Mesenchymal stem cell (in vitro differentiated cells and primary cell): ENCODE results near the gene SLC25A21.

Source experiments
- DNase-seq: peaks from one replicate; pipeline ENCODE4 v3.0.0-alpha.2; 2013
- H2AFZ ChIP-seq: one replicate; pipeline ENCODE4 v1.6.1; 2013; ENCODE audit warnings: low read depth, mild to moderate bottlenecking, control low read depth, inconsistent platforms, low read length, moderate library complexity
- H2AK5ac ChIP-seq: 2 replicates; pipeline ENCODE4 v1.6.1; 2013; ENCODE audit warnings: low read length, moderate library complexity, mild to moderate bottlenecking, inconsistent platforms; ENCODE audit not compliant: severe bottlenecking
- H2BK120ac ChIP-seq: one replicate; pipeline ENCODE4 v1.6.1; 2013; ENCODE audit warnings: low read depth, mild to moderate bottlenecking, inconsistent platforms, low read length, moderate library complexity
- H2BK12ac ChIP-seq, 2 experiments: one replicate each; pipeline ENCODE4 v1.6.1; 2013; ENCODE audit warnings: inconsistent platforms in 2 of 2, low read length in 2 of 2, mild to moderate bottlenecking in 2 of 2, moderate library complexity in 2 of 2, control low read depth in 1 of 2
- H2BK15ac ChIP-seq: one replicate; pipeline ENCODE4 v1.6.1; 2013; ENCODE audit warnings: mild to moderate bottlenecking, low read depth, inconsistent platforms; ENCODE audit not compliant: poor library complexity, severe bottlenecking
- H2BK5ac ChIP-seq: 2 replicates; pipeline ENCODE4 v1.6.1; 2013; ENCODE audit warnings: low read depth, mild to moderate bottlenecking, low read length, control low read depth, inconsistent platforms; ENCODE audit not compliant: poor library complexity, severe bottlenecking
- H3K14ac ChIP-seq, 2 experiments: one replicate each; pipeline ENCODE4 v1.6.1; 2013; ENCODE audit warnings: inconsistent platforms in 2 of 2, low read length in 2 of 2, control low read depth in 1 of 2, mild to moderate bottlenecking in 1 of 2, moderate library complexity in 1 of 2
- H3K18ac ChIP-seq, 2 experiments: one replicate each; pipeline ENCODE4 v1.6.1; 2013; ENCODE audit warnings: inconsistent platforms in 2 of 2, low read length in 2 of 2, control low read depth in 1 of 2, low read depth in 1 of 2, mild to moderate bottlenecking in 1 of 2
- H3K23ac ChIP-seq, 2 experiments: one replicate each; pipeline ENCODE4 v1.6.1; 2013; ENCODE audit warnings: inconsistent platforms in 2 of 2, low read length in 2 of 2, mild to moderate bottlenecking in 2 of 2, moderate library complexity in 2 of 2, control low read depth in 1 of 2
- H3K27ac ChIP-seq: 2 replicates; pipeline ENCODE4 v1.5.1; 2013; ENCODE audit warnings: mild to moderate bottlenecking, moderate library complexity, low read length, control low read depth, inconsistent platforms; ENCODE audit not compliant: poor library complexity, severe bottlenecking
- H3K27me3 ChIP-seq, 2 experiments: 2 replicates each; pipeline versions ENCODE4 v1.6.1 to v1.7.0; 2013; ENCODE audit warnings: low read length in 2 of 2, mild to moderate bottlenecking in 2 of 2, moderate library complexity in 2 of 2, control low read depth in 1 of 2, inconsistent platforms in 1 of 2; ENCODE audit not compliant: control insufficient read depth in 1 of 2, insufficient read depth in 1 of 2
- H3K36me3 ChIP-seq, 2 experiments: 2 replicates each; pipeline versions ENCODE4 v1.6.1 to v1.7.0; 2013; ENCODE audit warnings: low read length in 2 of 2, control low read depth in 1 of 2, inconsistent platforms in 1 of 2, low read depth in 1 of 2, mild to moderate bottlenecking in 1 of 2; ENCODE audit not compliant: insufficient read depth in 2 of 2, control insufficient read depth in 1 of 2
- H3K4ac ChIP-seq, 2 experiments: one replicate each; pipeline ENCODE4 v1.6.1; 2013; ENCODE audit warnings: inconsistent platforms in 2 of 2, low read length in 2 of 2, mild to moderate bottlenecking in 2 of 2, moderate library complexity in 2 of 2, control low read depth in 1 of 2, low read depth in 1 of 2
- H3K4me1 ChIP-seq: 2 replicates; pipeline ENCODE4 v1.6.1; 2013; ENCODE audit warnings: low read depth, low read length, control low read depth; ENCODE audit not compliant: control insufficient read depth, insufficient read depth
- H3K4me2 ChIP-seq: 2 replicates; pipeline ENCODE4 v1.6.1; 2013; ENCODE audit warnings: low read length, mild to moderate bottlenecking, inconsistent platforms; ENCODE audit not compliant: poor library complexity, severe bottlenecking
- H3K4me3 ChIP-seq, 2 experiments: 2 replicates each; pipeline versions ENCODE4 v1.5.1 to v1.7.0; 2013; ENCODE audit warnings: low read length in 2 of 2, mild to moderate bottlenecking in 2 of 2, control low read depth in 1 of 2, low read depth in 1 of 2; ENCODE audit not compliant: insufficient read depth in 1 of 2
- H3K79me1 ChIP-seq: replicated peaks from 2 replicates; pipeline ENCODE4 v1.6.1; 2013; ENCODE audit warnings: mild to moderate bottlenecking, control low read depth, low read length, inconsistent platforms; ENCODE audit not compliant: poor library complexity, severe bottlenecking
- H3K9ac ChIP-seq: 2 replicates; pipeline ENCODE4 v1.7.0; 2013; ENCODE audit warnings: mild to moderate bottlenecking, low read length, moderate library complexity
- H3K9me3 ChIP-seq: 2 replicates; pipeline ENCODE4 v1.7.0; 2013; ENCODE audit warnings: mild to moderate bottlenecking, low read length; ENCODE audit not compliant: control insufficient read depth
- H4K8ac ChIP-seq: one replicate; pipeline ENCODE4 v1.6.1; 2013; ENCODE audit warnings: inconsistent platforms, mild to moderate bottlenecking, low read length, moderate library complexity
- H4K91ac ChIP-seq: one replicate; pipeline ENCODE4 v1.6.1; 2013; ENCODE audit warnings: mild to moderate bottlenecking, low read length, inconsistent platforms
- WGBS: methylation state at CpG from one replicate; pipeline ENCODE4 v1.1.7; 2013; ENCODE audit warnings: mixed read lengths; 5-methylcytosine and 5-hydroxymethylcytosine counted together

The SLC25A21 gene

GRCh38 chr14:36955376-36955775, 217.0 kb downstream of the SLC25A21 start:
- H3K27ac ChIP-seq, result no peak overlapping the region
- peaks cover 2% of the 10 kb centered on the region for H3K4me1 ChIP-seq
- H3K4me2 ChIP-seq, result no peak overlapping the region

GRCh38 chr14:36952689-36953088, 219.7 kb downstream of the SLC25A21 start:
- Histone ChIP-seq H3K4ac (no peak overlapping the region), H3K27ac (no peak overlapping the region), H4K91ac (no peak overlapping the region), H3K9me3 (no peaks in the 10 kb centered on the region), H3K4me1 (peaks cover 2% of the 10 kb centered on the region), H3K27me3 (no peaks in the 10 kb centered on the region), H3K23ac (no peak overlapping the region), H2BK5ac (no peak overlapping the region), H3K4me3 (no peak overlapping the region), H2AK5ac (no peak overlapping the region), H2BK120ac (no peak overlapping the region), H3K9ac (no peak overlapping the region), H4K8ac (no peak overlapping the region), H2BK15ac (no peak overlapping the region), H3K14ac (no peak overlapping the region), H3K4me2 (no peak overlapping the region), H3K79me1 (no peaks in the 10 kb centered on the region), H3K36me3 (no peaks in the 10 kb centered on the region), H2BK12ac (no peak overlapping the region), H3K18ac (no peak overlapping the region), H2AFZ (no peak overlapping the region)
- DNase-seq, result no peak
- WGBS, result 100% methylated on average over 1 of the region's 3 CpGs

More at GRCh38 chr14:36955376-36955775, 217.0 kb downstream of the SLC25A21 start:
- no peak overlapping the region for H3K4ac ChIP-seq
- no peak overlapping the region for H2BK120ac ChIP-seq
- H3K4me3 ChIP-seq, result no peak overlapping the region
- no peak overlapping the region for H3K23ac ChIP-seq
- no peak overlapping the region for H2BK5ac ChIP-seq
- H3K79me1 ChIP-seq, result no peaks in the 10 kb centered on the region
- H3K18ac ChIP-seq, result no peak overlapping the region
- H2BK15ac ChIP-seq, result no peak overlapping the region
- no peak overlapping the region for H2BK12ac ChIP-seq
- no peak overlapping the region for H4K91ac ChIP-seq
- H3K9me3 ChIP-seq, result no peaks in the 10 kb centered on the region
- H3K14ac ChIP-seq, result no peak overlapping the region
- no peak for DNase-seq
- H3K36me3 ChIP-seq, result no peaks in the 10 kb centered on the region
- no peak overlapping the region for H2AK5ac ChIP-seq
- no peak overlapping the region for H2AFZ ChIP-seq
- no peak overlapping the region for H3K9ac ChIP-seq
- no peaks in the 10 kb centered on the region for H3K27me3 ChIP-seq
- no peak overlapping the region for H4K8ac ChIP-seq

- H3K9ac ChIP-seq, result no peak overlapping the region
- no peak overlapping the region for H3K18ac ChIP-seq
- no peak overlapping the region for H2AK5ac ChIP-seq
- no peaks in the 10 kb centered on the region for H3K27me3 ChIP-seq
- WGBS, result 100% methylated on average over 1 of the region's 2 CpGs
- H3K14ac ChIP-seq, result no peak overlapping the region
- no peaks in the 10 kb centered on the region for H3K36me3 ChIP-seq
- no peak overlapping the region for H2AFZ ChIP-seq
- no peak for DNase-seq
- H3K27ac ChIP-seq, result no peak overlapping the region
- H3K4me2 ChIP-seq, result no peak overlapping the region
- no peak overlapping the region for H2BK12ac ChIP-seq
- H3K9me3 ChIP-seq, result no peaks in the 10 kb centered on the region
- H4K91ac ChIP-seq, result no peak overlapping the region
- no peaks in the 10 kb centered on the region for H3K79me1 ChIP-seq
- peaks cover 2% of the 10 kb centered on the region for H3K4me1 ChIP-seq
- no peak overlapping the region for H3K23ac ChIP-seq
- no peak overlapping the region for H3K4ac ChIP-seq
- no peak overlapping the region for H2BK15ac ChIP-seq
- no peak overlapping the region for H2BK5ac ChIP-seq
- no peak overlapping the region for H3K4me3 ChIP-seq
- no peak overlapping the region for H4K8ac ChIP-seq
- H2BK120ac ChIP-seq, result no peak overlapping the region
Observed at GRCh38 chr14:36951380-36951911, 221.0 kb downstream of the SLC25A21 start.

DNA sequence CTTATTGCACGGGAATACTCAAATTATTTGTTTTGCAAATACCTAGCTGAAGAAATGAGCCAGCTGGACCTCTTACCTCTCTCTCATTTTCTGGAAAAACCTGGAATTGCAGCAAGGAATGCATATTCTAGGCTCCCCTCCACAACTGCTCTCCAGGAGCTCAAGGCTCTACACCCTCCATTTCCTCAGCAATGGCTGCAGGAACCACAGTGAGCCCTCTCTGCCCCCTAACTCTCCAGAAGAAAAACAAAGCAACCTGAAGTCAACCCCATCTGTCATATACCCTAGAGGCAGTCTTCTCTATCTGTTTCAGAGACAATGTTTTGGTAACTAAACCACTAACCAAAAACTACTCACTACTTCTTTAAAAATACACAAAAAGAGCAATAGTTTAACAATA, 221.6 kb downstream of the SLC25A21 start:
- WGBS, result 82% methylated on average over 1 of the region's 1 CpG
- Histone ChIP-seq H3K9me3 (no peaks in the 10 kb centered on the region), H4K91ac (no peak overlapping the region)

More for the DNA sequence above, 221.6 kb downstream of the SLC25A21 start:
- no peaks in the 10 kb centered on the region for H3K36me3 ChIP-seq
- DNase-seq, result no peak
- no peak overlapping the region for H3K14ac ChIP-seq
- no peak overlapping the region for H3K9ac ChIP-seq
- no peak overlapping the region for H3K18ac ChIP-seq
- no peak overlapping the region for H3K4me3 ChIP-seq
- H3K27me3 ChIP-seq, result no peaks in the 10 kb centered on the region
- H2BK15ac ChIP-seq, result no peak overlapping the region
- no peaks in the 10 kb centered on the region for H3K79me1 ChIP-seq
- H2AK5ac ChIP-seq, result no peak overlapping the region
- H3K4me2 ChIP-seq, result no peak overlapping the region
- no peak overlapping the region for H4K8ac ChIP-seq
- H3K27ac ChIP-seq, result no peak overlapping the region
- peak overlapping the region; percentile 19 for H2BK5ac ChIP-seq
- H2BK120ac ChIP-seq, result no peak overlapping the region
- peaks cover 2% of the 10 kb centered on the region for H3K4me1 ChIP-seq
- H3K23ac ChIP-seq, result no peak overlapping the region
- no peak overlapping the region for H2AFZ ChIP-seq
- no peak overlapping the region for H3K4ac ChIP-seq
- H2BK12ac ChIP-seq, result no peak overlapping the region
